HG03060 (cell line): Measurements from ENCODE around the gene FCRLA.

ENCODE experiments used
- ATAC-seq: cut with Tn5 transposase; IDR thresholded peaks from one replicate; pipeline ENCODE4 v1.9.1; 2021; ENCODE audit warnings: low read depth, moderate number of reproducible peaks; ENCODE audit not compliant: unreplicated experiment

FCRLA gene

GRCh38 chr1:161730050-161730564 lies 23.1 kb downstream of the FCRLA start:
- ATAC-seq: no peak

DNA sequence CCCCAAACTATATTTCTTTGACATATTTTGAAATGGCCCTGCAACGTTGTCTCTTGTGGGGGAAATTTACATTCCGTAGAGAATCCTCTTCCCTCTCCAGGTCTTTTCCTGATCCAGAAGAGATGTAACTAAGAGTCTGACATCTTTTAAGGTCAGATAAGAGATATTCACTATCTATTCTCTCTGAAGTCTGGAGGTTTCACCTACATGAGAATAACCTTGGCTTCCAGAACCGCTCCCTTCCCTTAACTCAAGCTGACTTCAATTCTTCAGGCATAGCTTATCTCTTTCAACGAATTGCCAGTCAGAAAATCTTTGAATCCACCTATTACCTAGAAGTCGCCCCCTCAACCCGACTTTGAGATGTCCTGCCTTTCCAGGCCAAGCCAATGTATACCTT lies 24.2 kb downstream of the FCRLA start:
- ATAC-seq: no peak

DNA sequence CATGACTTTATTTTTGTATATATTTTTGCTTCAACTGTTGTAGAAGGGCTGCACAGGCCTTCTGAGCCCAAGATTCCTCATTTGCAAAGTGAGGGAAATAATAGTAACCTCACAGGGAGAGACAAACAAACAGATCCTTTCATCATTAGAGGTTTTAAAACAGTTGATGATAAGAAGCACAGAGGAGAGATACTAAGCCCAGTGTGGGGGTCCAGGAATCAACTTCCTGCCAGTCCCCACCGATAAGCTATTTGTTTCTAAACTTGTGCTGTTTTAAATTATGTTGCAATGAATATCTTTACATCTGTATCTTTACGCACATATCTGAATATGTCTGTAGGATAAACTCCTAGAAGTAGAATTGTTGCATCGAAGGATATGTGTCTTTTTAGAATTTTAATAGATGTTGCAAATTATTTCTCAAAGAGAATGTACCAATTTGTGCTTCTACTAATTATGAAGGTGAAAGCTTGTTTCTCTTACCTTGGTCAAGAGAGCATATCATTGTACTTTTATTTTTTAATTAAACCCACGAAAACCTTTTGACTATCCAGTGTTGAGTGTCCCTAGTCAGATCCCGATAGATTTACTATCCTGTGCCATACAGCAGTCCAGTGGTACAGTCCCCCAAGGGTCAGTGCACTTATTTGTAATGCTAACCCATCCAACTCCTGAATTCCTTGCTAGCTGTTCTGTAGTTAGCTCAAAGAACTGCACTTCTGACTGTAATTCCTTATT lies 25.1 kb downstream of the FCRLA start:
- ATAC-seq: no peak

DNA sequence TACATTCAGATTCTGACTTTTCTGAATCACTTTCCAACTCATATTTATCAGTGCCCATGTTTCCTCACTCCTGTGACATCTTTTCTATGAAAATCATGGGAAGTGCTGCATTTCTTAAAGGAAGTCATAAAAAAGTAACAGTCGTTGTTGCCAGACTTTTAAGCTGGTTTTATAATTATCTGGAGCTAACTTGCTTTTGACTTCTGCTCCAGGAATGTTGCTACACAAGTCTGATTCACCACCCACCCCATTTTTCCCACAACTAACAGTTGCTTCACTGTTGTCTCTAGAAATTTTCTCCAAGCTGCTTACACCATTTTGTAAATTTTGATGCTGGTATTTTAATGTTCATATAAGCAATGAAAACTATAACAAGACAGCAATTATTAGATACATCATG lies 26.5 kb downstream of the FCRLA start:
- no peak for ATAC-seq

GRCh38 chr1:161735837-161736236 lies 28.8 kb downstream of the FCRLA start:
- no peak for ATAC-seq

DNA sequence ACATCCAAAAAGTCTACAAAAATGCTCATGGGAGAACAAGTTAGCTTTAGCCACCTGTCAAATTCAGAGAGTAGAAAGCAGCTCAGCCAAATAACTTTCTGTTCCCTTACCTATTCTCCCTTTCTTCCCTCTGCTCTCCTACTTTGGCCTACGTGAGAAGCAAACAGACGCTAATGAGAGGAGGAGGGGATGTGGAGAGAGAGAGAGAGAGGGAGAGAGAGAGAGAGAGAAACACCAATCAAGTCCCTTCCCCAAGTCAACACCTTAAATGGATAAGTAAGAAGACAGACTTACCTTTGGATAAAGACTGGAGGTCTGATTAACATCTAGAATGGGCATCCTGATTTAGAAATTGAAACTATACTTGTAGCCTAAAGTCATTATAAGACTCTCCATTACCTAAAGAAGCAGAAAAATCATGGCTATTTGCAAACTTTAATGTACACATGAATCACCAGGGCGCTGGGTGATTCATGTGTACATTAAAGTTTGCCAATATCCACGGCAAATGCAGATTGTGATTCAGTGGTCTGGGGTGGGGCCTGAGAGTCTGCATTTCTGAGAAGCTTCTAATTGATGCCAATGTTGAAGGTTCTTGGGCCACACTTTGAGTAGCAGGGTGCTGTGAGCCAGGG lies 29.4 kb downstream of the FCRLA start:
- no peak for ATAC-seq

- ATAC-seq: no peak
Observed at GRCh38 chr1:161737625-161738024, 30.6 kb downstream of the FCRLA start.

DNA sequence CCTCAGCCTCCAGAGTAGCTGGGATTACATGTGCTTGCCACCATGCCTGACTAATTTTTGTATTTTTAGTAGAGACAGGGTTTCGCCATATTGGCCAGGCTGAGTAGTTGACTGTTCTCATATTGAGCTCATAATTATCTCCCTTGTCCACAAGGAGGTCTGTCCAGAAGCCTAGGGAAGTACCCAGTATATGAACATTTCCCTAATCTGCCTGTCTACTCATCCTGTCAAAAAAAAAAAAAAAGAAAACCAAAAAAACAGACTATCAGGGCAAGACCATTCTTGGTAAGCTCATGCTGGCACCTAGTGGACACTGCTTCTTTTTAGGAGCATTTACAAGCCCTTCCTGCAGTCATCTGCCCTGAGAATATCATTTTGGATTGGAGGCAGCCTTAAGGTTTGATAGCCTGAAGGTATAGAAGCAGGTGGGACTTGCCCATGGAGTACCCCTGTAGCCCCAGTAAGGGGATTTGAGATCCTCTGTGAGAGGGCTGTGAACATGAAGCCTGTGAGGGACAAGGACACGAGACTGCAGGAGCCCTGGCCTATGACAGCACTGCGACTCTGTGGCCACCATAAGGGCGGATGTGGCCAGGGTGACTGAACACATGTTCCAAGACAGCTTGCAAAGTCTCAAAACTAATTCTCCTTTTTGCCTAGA lies 31.7 kb downstream of the FCRLA start:
- ATAC-seq: peak; percentile 33

DNA sequence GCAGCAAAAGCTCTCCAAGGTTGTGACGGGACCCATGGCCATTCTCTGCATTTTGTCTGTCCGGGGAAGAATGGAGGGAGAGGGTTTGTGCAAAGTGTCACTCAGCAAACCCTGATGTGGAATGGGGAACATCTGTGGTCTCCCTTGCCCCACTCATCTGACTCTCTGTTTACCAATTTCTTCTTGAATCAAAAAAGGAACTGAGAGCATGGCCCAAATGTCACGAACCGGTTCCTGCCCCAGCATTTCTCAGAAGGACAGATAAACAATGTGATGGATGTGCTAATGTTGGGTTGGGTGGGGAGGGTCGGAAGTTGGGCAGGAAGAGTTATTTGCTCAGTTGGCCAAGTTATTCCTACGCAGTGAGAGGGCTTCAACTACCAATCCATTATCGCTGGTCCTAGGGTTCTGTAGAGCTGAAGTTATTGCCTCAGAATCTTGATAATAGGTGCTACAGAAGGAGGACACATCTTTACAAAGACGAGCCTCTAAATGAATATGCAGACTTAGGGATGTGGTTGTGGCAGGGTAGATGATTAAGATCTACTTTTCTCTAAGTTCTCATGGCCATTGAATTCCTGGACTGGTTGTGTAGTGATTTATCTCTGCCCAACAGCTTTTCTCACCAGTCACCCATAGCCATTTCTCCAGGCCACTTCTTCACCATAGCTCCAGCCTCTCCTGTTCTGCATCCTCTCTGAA lies 33.0 kb downstream of the FCRLA start:
- ATAC-seq: no peak

DNA sequence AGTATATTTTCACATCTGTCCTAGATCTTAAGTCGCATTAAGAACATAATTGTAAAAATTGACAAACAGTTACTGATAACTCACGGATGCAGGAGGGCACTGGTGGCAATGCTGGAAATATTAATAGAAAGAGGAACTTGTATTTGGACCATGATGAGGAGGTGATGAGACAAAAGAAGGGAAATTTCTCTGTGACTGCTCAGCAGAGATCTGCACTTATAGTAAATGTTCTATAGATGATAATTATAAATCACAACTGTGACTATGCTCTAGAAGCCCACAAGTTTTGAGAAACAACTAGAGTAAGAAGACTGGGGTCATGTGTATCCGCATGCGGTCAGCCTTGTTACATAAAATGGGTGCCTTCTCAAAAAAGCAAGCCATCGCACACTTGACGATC lies 33.9 kb downstream of the FCRLA start:
- ATAC-seq: no peak

GRCh38 chr1:161743231-161743630 lies 36.2 kb downstream of the FCRLA start:
- ATAC-seq: no peak

GRCh38 chr1:161747801-161748200 lies 40.8 kb downstream of the FCRLA start:
- no peak for ATAC-seq

GRCh38 chr1:161749509-161750407 lies 42.7 kb downstream of the FCRLA start, which contains the start of gene DUSP12:
TSS of gene DUSP12 (plus strand) at chr1:161749786. CDS start at chr1:161749802, 16 bp downstream.
- peak; percentile 92 for ATAC-seq

DNA sequence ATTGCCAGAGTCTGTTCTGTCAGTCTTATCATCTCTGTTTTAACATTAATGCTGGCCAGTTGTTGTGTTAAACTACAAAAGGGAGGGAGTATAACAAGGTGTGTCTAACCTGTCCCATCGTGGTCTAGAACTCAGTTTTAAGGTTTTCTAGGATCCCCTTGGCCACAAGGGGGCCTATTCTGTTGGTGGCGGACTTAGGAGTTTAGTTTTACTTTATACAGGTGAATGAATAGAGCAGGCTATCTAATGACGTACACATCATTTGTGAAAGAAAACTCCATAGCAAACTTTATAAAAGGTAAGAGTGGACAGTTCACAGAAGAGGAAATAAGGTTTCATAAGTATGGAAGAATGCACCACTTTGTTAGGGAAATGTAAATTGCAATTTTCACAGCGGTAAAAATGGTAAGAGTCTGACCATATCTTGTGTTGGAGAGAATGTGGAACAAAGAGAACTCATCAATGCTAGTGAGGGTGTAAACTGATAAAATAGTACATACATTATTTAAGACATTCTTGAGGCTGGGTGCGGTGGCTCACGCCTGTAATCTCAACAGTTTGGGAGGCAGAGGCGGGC lies 56.6 kb downstream of the FCRLA start:
- ATAC-seq: no peak
